ENCODE data around the gene PCSK7.

The PCSK7 gene

GRCh38 chr11:117170210-117170609 is 61.7 kb downstream of the PCSK7 start:
- H3K36me3 ChIP-seq (ENCODE audit: control insufficient read depth in 2 of 2, insufficient read depth in 1 of 2, low read length in 2 of 2): peaks cover 23 to 61% of the 10 kb centered on the region in 2 experiments
- no peak overlapping the region for H3K27ac ChIP-seq (ENCODE audit: extremely low read depth, low read depth, low read length)
- TF ChIP-seq ZBTB20 (tag by site-specific recombination; IDR thresholded peaks at IDR 0.05): no peak
- no peak for TF ChIP-seq ZNF239 (tag by site-specific recombination; IDR thresholded peaks at IDR 0.05)
- TF ChIP-seq KLF16 (tag by site-specific recombination; IDR thresholded peaks at IDR 0.05): no peak
- no peak for TF ChIP-seq ZBTB21 (tag by site-specific recombination; IDR thresholded peaks at IDR 0.05)
- no peak for TF ChIP-seq SETDB1 (IDR thresholded peaks at IDR 0.05; ENCODE audit: insufficient read length, low read length)
- no peak for TF ChIP-seq MYNN (tag by site-specific recombination; IDR thresholded peaks at IDR 0.05; ENCODE audit: borderline replicate concordance)
- TF ChIP-seq ZNF211 (tag by site-specific recombination; IDR thresholded peaks at IDR 0.05; ENCODE audit: low read depth): no peak
- no peak for TF ChIP-seq KLF1 (tag by site-specific recombination; IDR thresholded peaks at IDR 0.05)
- H3K4me3 ChIP-seq (ENCODE audit: low read depth, low read length): no peak overlapping the region
- CTCF ChIA-PET: interaction anchor here (1.2 to 3.2 kb wide), 2 partner anchors 11 to 24 kb away, joined by 6 to 15 read pairs; no protein-coding TSS in a partner anchor
- POLR2A ChIA-PET: interaction anchor here (0.6 to 0.9 kb wide), 3 partner anchors 25 to 72 kb away, joined by 3 read pairs; partner anchors contain the start of gene PAFAH1B2
- H3K9me3 ChIP-seq (ENCODE audit: control insufficient read depth, insufficient read depth, low read depth, low read length): no peaks in the 10 kb centered on the region
- H3K4me1 ChIP-seq (ENCODE audit: control insufficient read depth, insufficient read depth, low read length): no peaks in the 10 kb centered on the region

GRCh38 chr11:117169736-117170135 is 62.1 kb downstream of the PCSK7 start:
- Histone ChIP-seq H3K9me3 (ENCODE audit: control insufficient read depth, insufficient read depth, low read depth, low read length) (no peaks in the 10 kb centered on the region), H3K36me3 (ENCODE audit: control insufficient read depth in 2 of 2, insufficient read depth in 1 of 2, low read length in 2 of 2) (peaks cover 26 to 63% of the 10 kb centered on the region in 2 experiments), H3K27ac (ENCODE audit: extremely low read depth, low read depth, low read length) (no peak overlapping the region), H3K4me1 (ENCODE audit: control insufficient read depth, insufficient read depth, low read length) (no peaks in the 10 kb centered on the region), H3K4me3 (ENCODE audit: low read depth, low read length) (no peak overlapping the region)
- POLR2A ChIA-PET: interaction anchor here (0.9 kb wide), 1 partner anchor 26 kb away, joined by 3 read pairs; the partner anchor contains the start of gene PAFAH1B2
- TF ChIP-seq ZNF610 (tag by site-specific recombination; IDR thresholded peaks at IDR 0.05; ENCODE audit: borderline replicate concordance) (no peak), ZNF155 (tag by site-specific recombination; IDR thresholded peaks at IDR 0.05) (no peak), PBX3 (CRISPR knock-in tag; IDR thresholded peaks at IDR 0.05) (no peak), ZNF654 (tag by site-specific recombination; IDR thresholded peaks at IDR 0.05; ENCODE audit: low read depth) (no peak), INSM2 (tag by site-specific recombination; IDR thresholded peaks at IDR 0.05) (no peak), ZNF133 (tag by site-specific recombination; IDR thresholded peaks at IDR 0.05) (no peak)
- CTCF ChIA-PET: interaction anchor here (1.2 kb wide), 1 partner anchor 23 kb away, joined by 6 read pairs; no protein-coding TSS in a partner anchor

GRCh38 chr11:117166491-117166890 is 65.4 kb downstream of the PCSK7 start:
- H3K36me3 ChIP-seq (ENCODE audit: control insufficient read depth in 2 of 2, insufficient read depth in 1 of 2, low read length in 2 of 2): peaks cover 47 to 90% of the 10 kb centered on the region in 2 experiments
- TF ChIP-seq KLF10 (tag by site-specific recombination; IDR thresholded peaks at IDR 0.05) (no peak), KLF17 (tag by site-specific recombination; IDR thresholded peaks at IDR 0.05) (no peak), ZNF548 (tag by site-specific recombination; IDR thresholded peaks at IDR 0.05) (no peak), ZNF18 (tag by site-specific recombination; IDR thresholded peaks at IDR 0.05) (no peak), ZSCAN23 (tag by site-specific recombination; IDR thresholded peaks at IDR 0.05) (no peak), ZNF266 (tag by site-specific recombination; IDR thresholded peaks at IDR 0.05; ENCODE audit: low read depth) (no peak), ZEB2 (tag by site-specific recombination; IDR thresholded peaks at IDR 0.05) (no peak), ZNF248 (tag by site-specific recombination; IDR thresholded peaks at IDR 0.05) (no peak), ZNF433 (tag by site-specific recombination; IDR thresholded peaks at IDR 0.05; ENCODE audit: low read depth) (no peak), ZNF311 (tag by site-specific recombination; IDR thresholded peaks at IDR 0.05; ENCODE audit: borderline replicate concordance) (no peak), ZNF23 (tag by site-specific recombination; IDR thresholded peaks at IDR 0.05; ENCODE audit: borderline replicate concordance) (no peak), ZNF660 (tag by site-specific recombination; IDR thresholded peaks at IDR 0.05) (no peak), ZNF184 (tag by site-specific recombination; IDR thresholded peaks at IDR 0.05) (no peak), ZNF670 (tag by site-specific recombination; IDR thresholded peaks at IDR 0.05; ENCODE audit: low read depth) (no peak), ZNF138 (tag by site-specific recombination; IDR thresholded peaks at IDR 0.05; ENCODE audit: borderline replicate concordance) (no peak)

More at GRCh38 chr11:117166491-117166890, 65.4 kb downstream of the PCSK7 start:
- ChIA-PET CTCF (interaction anchor here (1.0 to 1.5 kb wide), 2 partner anchors 10 to 12 kb away, joined by 3 to 5 read pairs; partner anchors contain the start of gene SIDT2), POLR2A (interaction anchor here (1.5 to 2.1 kb wide), 2 partner anchors 12 to 22 kb away, joined by 5 read pairs; partner anchors contain the start of genes PAFAH1B2 and SIDT2)
- Histone ChIP-seq H3K4me1 (ENCODE audit: control insufficient read depth, insufficient read depth, low read length) (no peaks in the 10 kb centered on the region), H3K27ac (ENCODE audit: extremely low read depth, low read depth, low read length) (no peak overlapping the region), H3K4me3 (ENCODE audit: low read depth, low read length) (no peak overlapping the region), H3K9me3 (ENCODE audit: control insufficient read depth, insufficient read depth, low read depth, low read length) (no peaks in the 10 kb centered on the region)

Measured in HEK293 (cell line).